ENCODE measurements around the gene KRT79. TPM values are rescaled to one million over a fixed set of nuclear protein-coding genes. Genes with fewer than 3 reads are reported as not detected.

The KRT79 gene
- total and polyA plus RNA-seq, 12 donors: 0.30 TPM; not detected in 11

DNA sequence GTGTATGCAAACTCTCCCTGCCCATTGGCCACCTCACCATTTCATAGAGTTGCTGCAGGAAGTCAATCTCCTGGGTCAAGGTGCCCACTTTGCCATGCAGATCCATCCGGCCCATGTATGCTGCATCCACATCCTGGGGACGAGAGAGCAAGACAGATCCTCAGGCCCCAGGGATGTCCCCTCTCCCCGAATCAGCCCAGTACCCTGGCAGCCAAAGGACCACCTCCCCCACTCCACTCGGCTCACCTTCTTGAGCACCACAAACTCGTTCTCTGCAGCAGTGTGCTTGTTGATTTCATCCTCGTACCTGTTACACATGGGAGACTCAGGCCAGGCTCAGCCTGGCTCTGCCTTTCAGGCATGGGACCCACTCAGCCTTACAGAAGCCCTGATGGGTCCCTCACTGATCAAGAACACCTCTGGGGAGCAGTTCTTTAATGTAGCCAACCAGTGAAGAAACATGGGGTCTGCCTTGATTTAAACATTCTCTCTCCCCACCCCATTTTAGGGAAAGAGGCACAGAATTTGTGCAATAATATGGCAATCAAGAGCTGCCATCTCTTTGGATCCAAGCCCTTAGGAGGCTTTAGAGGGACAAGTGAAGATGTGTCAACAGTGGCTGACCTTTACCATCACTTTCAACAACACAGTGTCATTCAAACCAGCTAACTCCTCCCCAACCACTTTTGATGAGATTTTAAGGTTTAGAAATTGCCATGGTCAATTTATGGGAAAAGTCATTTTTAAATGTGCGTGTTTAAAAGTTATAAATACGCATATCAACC, 3.9 kb downstream of the KRT79 start:
- Histone ChIP-seq H3K4me3 (no peak overlapping the region), H3K27me3 (peaks cover 0 to 41% (median 3%) of the 10 kb centered on the region in 7 donors), H3K4me1 (no peaks in the 10 kb centered on the region), H3K36me3 (no peaks in the 10 kb centered on the region), H3K9me3 (no peaks in the 10 kb centered on the region), H3K27ac (no peak overlapping the region)
- intact Hi-C loops (cut with DNase I): no loop called here
- no peak for ATAC-seq
- no peak for DNase-seq
- TF ChIP-seq, protein P1, sequence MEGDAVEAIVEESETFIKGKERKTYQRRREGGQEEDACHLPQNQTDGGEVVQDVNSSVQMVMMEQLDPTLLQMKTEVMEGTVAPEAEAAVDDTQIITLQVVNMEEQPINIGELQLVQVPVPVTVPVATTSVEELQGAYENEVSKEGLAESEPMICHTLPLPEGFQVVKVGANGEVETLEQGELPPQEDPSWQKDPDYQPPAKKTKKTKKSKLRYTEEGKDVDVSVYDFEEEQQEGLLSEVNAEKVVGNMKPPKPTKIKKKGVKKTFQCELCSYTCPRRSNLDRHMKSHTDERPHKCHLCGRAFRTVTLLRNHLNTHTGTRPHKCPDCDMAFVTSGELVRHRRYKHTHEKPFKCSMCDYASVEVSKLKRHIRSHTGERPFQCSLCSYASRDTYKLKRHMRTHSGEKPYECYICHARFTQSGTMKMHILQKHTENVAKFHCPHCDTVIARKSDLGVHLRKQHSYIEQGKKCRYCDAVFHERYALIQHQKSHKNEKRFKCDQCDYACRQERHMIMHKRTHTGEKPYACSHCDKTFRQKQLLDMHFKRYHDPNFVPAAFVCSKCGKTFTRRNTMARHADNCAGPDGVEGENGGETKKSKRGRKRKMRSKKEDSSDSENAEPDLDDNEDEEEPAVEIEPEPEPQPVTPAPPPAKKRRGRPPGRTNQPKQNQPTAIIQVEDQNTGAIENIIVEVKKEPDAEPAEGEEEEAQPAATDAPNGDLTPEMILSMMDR (IDR thresholded peaks at IDR 0.05): no peak
- 80% methylated on average over 8 of the region's 8 CpGs for WGBS, 2 donors

DNA sequence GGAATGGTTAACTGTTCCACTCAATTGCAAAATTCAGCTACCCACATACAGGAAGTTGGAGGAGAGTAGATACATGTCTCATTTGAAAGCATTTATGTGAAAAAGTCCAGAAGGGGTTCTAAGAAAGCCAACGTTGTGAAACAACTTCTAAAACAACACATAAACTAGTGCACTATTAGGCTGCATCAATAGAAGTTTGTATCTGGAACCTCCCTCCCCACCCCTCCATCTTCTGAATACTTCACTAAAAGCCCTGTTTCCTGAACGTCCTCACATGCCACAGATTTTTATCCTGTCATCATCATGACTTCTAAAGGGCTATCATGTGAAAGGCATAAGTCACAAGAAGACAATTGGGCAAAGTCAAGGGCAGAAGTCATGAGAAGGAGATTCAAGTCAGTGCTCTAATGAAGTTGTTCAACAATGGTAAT, 5.5 kb downstream of the KRT79 start:
- WGBS, 2 donors: 28 to 43% methylated on average over 2 of the region's 2 CpGs
- Histone ChIP-seq H3K4me3 (no peak overlapping the region), H3K4me1 (no peaks in the 10 kb centered on the region), H3K27me3 (peaks cover 0 to 33% (median 10%) of the 10 kb centered on the region in 7 donors), H3K36me3 (no peaks in the 10 kb centered on the region), H3K27ac (no peak overlapping the region), H3K9me3 (no peaks in the 10 kb centered on the region)
- ATAC-seq (no peak), DNase-seq (no peak)
- intact Hi-C loops (cut with DNase I): no loop called here
- TF ChIP-seq, protein P1 (IDR thresholded peaks at IDR 0.05): no peak

DNA sequence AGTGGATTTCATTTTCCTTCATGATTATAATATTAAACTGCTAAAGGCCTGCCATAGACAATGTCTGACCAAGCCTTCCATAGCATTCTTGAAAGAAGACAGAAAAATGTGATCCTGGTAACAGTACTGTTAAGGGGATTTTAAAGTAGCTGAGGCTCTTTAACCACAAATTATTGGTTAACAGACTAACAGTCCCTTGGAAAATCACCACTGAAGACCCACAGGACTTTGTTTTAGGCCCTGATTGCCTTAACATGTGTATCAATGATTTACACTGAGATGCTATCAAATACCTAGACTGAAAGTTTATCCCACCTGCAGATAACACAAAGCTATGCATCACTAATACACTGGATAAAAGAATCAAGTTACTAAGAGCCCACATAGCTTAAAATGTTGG, 6.0 kb downstream of the KRT79 start:
- Histone ChIP-seq H3K4me3 (no peak overlapping the region), H3K4me1 (no peaks in the 10 kb centered on the region), H3K27ac (no peak overlapping the region), H3K9me3 (no peaks in the 10 kb centered on the region), H3K27me3 (peaks cover 0 to 34% (median 10%) of the 10 kb centered on the region in 7 donors), H3K36me3 (no peaks in the 10 kb centered on the region)
- ATAC-seq: no peak
- TF ChIP-seq, protein P1 (IDR thresholded peaks at IDR 0.05): no peak
- DNase-seq: no peak
- intact Hi-C loops (cut with DNase I): no loop called here

DNA sequence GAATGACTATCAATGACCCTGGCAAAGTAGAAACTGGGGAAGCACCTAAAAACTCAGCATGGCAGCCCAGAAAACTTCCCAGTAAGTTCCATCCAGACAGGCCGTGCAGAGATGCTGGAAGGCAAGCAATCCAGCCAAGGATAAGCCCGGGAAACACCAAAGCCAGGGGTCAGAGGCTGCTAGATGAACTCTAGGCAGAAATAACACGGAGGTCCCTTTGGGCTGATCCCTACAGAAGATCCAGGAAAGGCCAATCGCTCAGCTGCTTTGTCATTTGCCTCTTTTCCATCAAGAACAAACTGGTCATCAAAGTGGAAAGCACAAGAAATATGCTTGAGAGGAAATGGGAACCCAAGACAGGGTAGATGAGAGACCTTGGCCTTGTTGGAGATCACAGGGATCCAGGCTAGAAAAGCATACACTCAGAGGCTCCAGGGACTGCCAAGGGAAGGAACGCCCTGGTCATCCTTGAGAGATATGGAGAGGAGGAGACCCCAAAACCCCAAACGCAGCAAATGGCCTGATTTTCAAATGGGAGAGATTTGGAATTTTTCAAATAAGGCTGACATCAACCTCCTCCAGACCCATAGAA, 6.5 kb downstream of the KRT79 start:
- TF ChIP-seq, protein P1 (IDR thresholded peaks at IDR 0.05): no peak
- H3K9me3 ChIP-seq: no peaks in the 10 kb centered on the region
- H3K27me3 ChIP-seq: peaks cover 0 to 28% (median 7%) of the 10 kb centered on the region in 7 donors
- WGBS, 2 donors: 77 to 83% methylated on average over 6 of the region's 6 CpGs
- intact Hi-C loops (cut with DNase I): no loop called here
- H3K36me3 ChIP-seq: no peaks in the 10 kb centered on the region
- H3K4me3 ChIP-seq: no peak overlapping the region
- H3K27ac ChIP-seq: no peak overlapping the region
- DNase-seq (no peak), ATAC-seq (no peak)
- no peaks in the 10 kb centered on the region for H3K4me1 ChIP-seq
